Measurements from ENCODE around the gene AKIRIN1. TPM values are rescaled to one million over a fixed set of nuclear protein-coding genes. Genes with fewer than 3 reads are reported as not detected.

The AKIRIN1 gene
- total RNA-seq, 4 donors from 2014 or later, result 36.9 to 45.3 (median 41.8) TPM

- peaks cover 0 to 88% (median 4%) of the 10 kb centered on the region in 3 donors for H3K36me3 ChIP-seq
- 81 to 86% methylated on average over 5 of the region's 5 CpGs for WGBS, 2 donors
These were observed 45.6 kb downstream of the AKIRIN1 start for GRCh38 chr1:39036678-39037077.

GRCh38 chr1:39043513-39043912 lies 52.4 kb downstream of the AKIRIN1 start:
- Histone ChIP-seq H3K27me3 (no peaks in the 10 kb centered on the region), H3K36me3 (peaks cover 0 to 83% (median 0%) of the 10 kb centered on the region in 3 donors), H3K4me1 (no peaks in the 10 kb centered on the region), H3K9me3 (no peaks in the 10 kb centered on the region), H3K27ac (no peak overlapping the region), H3K4me3 (no peak overlapping the region)
- 86 to 92% methylated on average over 3 of the region's 3 CpGs for WGBS, 2 donors
- DNase-seq (ENCODE audit: low spot score in 2 of 2), result no peak
- TF ChIP-seq POLR2A (IDR thresholded peaks at IDR 0.05) (no peak), EP300 (IDR thresholded peaks at IDR 0.05) (no peak), CTCF (IDR thresholded peaks at IDR 0.05) (no peak)

More at GRCh38 chr1:39036678-39037077, 45.6 kb downstream of the AKIRIN1 start:
- TF ChIP-seq CTCF (IDR thresholded peaks at IDR 0.05) (no peak), EP300 (IDR thresholded peaks at IDR 0.05) (no peak), POLR2A (IDR thresholded peaks at IDR 0.05) (no peak)
- Histone ChIP-seq H3K27me3 (no peaks in the 10 kb centered on the region), H3K9me3 (no peaks in the 10 kb centered on the region), H3K4me1 (peaks cover 0 to 12% (median 0%) of the 10 kb centered on the region in 4 donors), H3K27ac (no peak overlapping the region), H3K4me3 (no peak overlapping the region)
- no peak for DNase-seq (ENCODE audit: low spot score in 2 of 2)

GRCh38 chr1:39044762-39045161 lies 53.7 kb downstream of the AKIRIN1 start:
- Histone ChIP-seq H3K4me3 (no peak overlapping the region), H3K27ac (no peak overlapping the region), H3K9me3 (no peaks in the 10 kb centered on the region), H3K27me3 (no peaks in the 10 kb centered on the region), H3K4me1 (no peaks in the 10 kb centered on the region), H3K36me3 (peaks cover 0 to 91% (median 0%) of the 10 kb centered on the region in 3 donors)
- TF ChIP-seq POLR2A (IDR thresholded peaks at IDR 0.05) (no peak), CTCF (IDR thresholded peaks at IDR 0.05) (no peak), EP300 (IDR thresholded peaks at IDR 0.05) (no peak)
- DNase-seq (ENCODE audit: low spot score in 2 of 2), result no peak
- WGBS, 2 donors, result 71 to 85% methylated on average over 1 of the region's 1 CpG

- H3K4me3 ChIP-seq, result no peak overlapping the region
- no peak for DNase-seq (ENCODE audit: low spot score in 2 of 2)
- no peaks in the 10 kb centered on the region for H3K4me1 ChIP-seq
- peaks cover 0 to 93% (median 0%) of the 10 kb centered on the region in 3 donors for H3K36me3 ChIP-seq
- H3K9me3 ChIP-seq, result no peaks in the 10 kb centered on the region
- no peaks in the 10 kb centered on the region for H3K27me3 ChIP-seq
- WGBS, 2 donors, result 76 to 85% methylated on average over 8 of the region's 8 CpGs
- H3K27ac ChIP-seq, result no peak overlapping the region
- TF ChIP-seq CTCF (IDR thresholded peaks at IDR 0.05), result no peak
- no peak for TF ChIP-seq EP300 (IDR thresholded peaks at IDR 0.05)
- no peak for TF ChIP-seq POLR2A (IDR thresholded peaks at IDR 0.05)
These were observed 54.2 kb downstream of the AKIRIN1 start for GRCh38 chr1:39045231-39045630.

GRCh38 chr1:39046613-39047210 lies 55.6 kb downstream of the AKIRIN1 start:
- DNase-seq (ENCODE audit: low spot score in 2 of 2), result no peak
- Histone ChIP-seq H3K27ac (peak overlapping the region in 3 of 4 donors; percentile 35 to 71 (median 59)), H3K36me3 (peaks cover 0 to 81% (median 0%) of the 10 kb centered on the region in 3 donors), H3K27me3 (no peaks in the 10 kb centered on the region), H3K4me3 (no peak overlapping the region), H3K4me1 (no peaks in the 10 kb centered on the region), H3K9me3 (no peaks in the 10 kb centered on the region)
- WGBS, 2 donors, result 69 to 74% methylated on average over 6 of the region's 6 CpGs
- no peak for TF ChIP-seq CTCF (IDR thresholded peaks at IDR 0.05)

Measured in tibial nerve (tissue), 4 donors.